ENCODE measurements around the gene UPF1.

Gene UPF1

GRCh38 chr19:18867751-18868150 is 36.0 kb downstream of the UPF1 start:
- DNase-seq (ENCODE audit: extremely low spot score, insufficient read length, low read depth) (no peak), FAIRE-seq (no peak)

- no peak for DNase-seq (ENCODE audit: extremely low spot score, insufficient read length, low read depth)
- no peak for FAIRE-seq
Observed at GRCh38 chr19:18868380-18869022, 36.7 kb downstream of the UPF1 start.

GRCh38 chr19:18869023-18869618 is 37.4 kb downstream of the UPF1 start:
- no peak for DNase-seq (ENCODE audit: extremely low spot score, insufficient read length, low read depth)

GRCh38 chr19:18869781-18870530 is 38.2 kb downstream of the UPF1 start:
- FAIRE-seq, result no peak
- DNase-seq (ENCODE audit: extremely low spot score, insufficient read length, low read depth), result no peak

More at GRCh38 chr19:18869023-18869618, 37.4 kb downstream of the UPF1 start:
- no peak for FAIRE-seq

- FAIRE-seq (no peak), DNase-seq (ENCODE audit: extremely low spot score, insufficient read length, low read depth) (no peak)
Observed at GRCh38 chr19:18870531-18871172, 38.9 kb downstream of the UPF1 start.

GRCh38 chr19:18871543-18871942 is 39.8 kb downstream of the UPF1 start:
- no peak for DNase-seq (ENCODE audit: extremely low spot score, insufficient read length, low read depth)
- FAIRE-seq, result no peak

GRCh38 chr19:18875726-18876125 is 44.0 kb downstream of the UPF1 start:
- DNase-seq (ENCODE audit: extremely low spot score, insufficient read length, low read depth), result no peak
- no peak for FAIRE-seq

- no peak for DNase-seq (ENCODE audit: extremely low spot score, insufficient read length, low read depth)
- FAIRE-seq, result no peak
Observed at GRCh38 chr19:18876865-18877264, 45.1 kb downstream of the UPF1 start.

- no peak for FAIRE-seq
- no peak for DNase-seq (ENCODE audit: extremely low spot score, insufficient read length, low read depth)
Observed at GRCh38 chr19:18878058-18878797, 46.5 kb downstream of the UPF1 start.

- FAIRE-seq (no peak), DNase-seq (ENCODE audit: extremely low spot score, insufficient read length, low read depth) (no peak)
Observed at GRCh38 chr19:18878858-18879578, 47.3 kb downstream of the UPF1 start.

GRCh38 chr19:18879579-18880373 is 48.0 kb downstream of the UPF1 start:
- FAIRE-seq (no peak), DNase-seq (ENCODE audit: extremely low spot score, insufficient read length, low read depth) (no peak)

- no peak for FAIRE-seq
- no peak for DNase-seq (ENCODE audit: extremely low spot score, insufficient read length, low read depth)
Observed at GRCh38 chr19:18881491-18881890, 49.7 kb downstream of the UPF1 start.

GRCh38 chr19:18883526-18884304 is 52.0 kb downstream of the UPF1 start:
- no peak for DNase-seq (ENCODE audit: extremely low spot score, insufficient read length, low read depth)
- no peak for FAIRE-seq

GRCh38 chr19:18886972-18887371 is 55.2 kb downstream of the UPF1 start:
- DNase-seq (ENCODE audit: extremely low spot score, insufficient read length, low read depth) (no peak), FAIRE-seq (no peak)

GRCh38 chr19:18889949-18890745 is 58.4 kb downstream of the UPF1 start:
- no peak for FAIRE-seq
- no peak for DNase-seq (ENCODE audit: extremely low spot score, insufficient read length, low read depth)

GRCh38 chr19:18893587-18894253 is 62.0 kb downstream of the UPF1 start:
- FAIRE-seq (no peak), DNase-seq (ENCODE audit: extremely low spot score, insufficient read length, low read depth) (no peak)
